DOHH2 (cell line): Measurements from ENCODE around the gene ABCG8.

Experiments used
- H3F3A ChIP-seq: fragments of 200-600 bp; sonication (generic), shearing (Covaris generic); 2 replicates; pipeline ENCODE4 v1.6.0; 2016; ENCODE audit warnings: antibody characterized with exemption, mild to moderate bottlenecking; ENCODE audit not compliant: control insufficient read depth, insufficient read depth
- H3K27ac ChIP-seq: fragments of 200-600 bp; sonication (generic); 2 replicates; pipeline ENCODE4 v1.5.1; 2014; ENCODE audit warnings: low read depth, mild to moderate bottlenecking, low read length, moderate library complexity
- H3K27me3 ChIP-seq: fragments of 200-600 bp; sonication (generic); 2 replicates; pipeline ENCODE4 v1.6.1; 2014; ENCODE audit warnings: mild to moderate bottlenecking, low read length, mixed read lengths; ENCODE audit not compliant: control insufficient read depth
- H3K36me3 ChIP-seq: fragments of 200-600 bp; sonication (generic); 2 replicates; pipeline ENCODE4 v1.6.1; 2014; ENCODE audit warnings: mild to moderate bottlenecking, low read length, moderate library complexity, mixed read lengths; ENCODE audit not compliant: control insufficient read depth
- H3K4me1 ChIP-seq: fragments of 200-600 bp; sonication (generic); 2 replicates; pipeline ENCODE4 v1.6.1; 2014; ENCODE audit warnings: mild to moderate bottlenecking, low read length, mixed read lengths; ENCODE audit not compliant: control insufficient read depth
- H3K4me2 ChIP-seq: fragments of 200-600 bp; sonication (generic); 2 replicates; pipeline ENCODE4 v1.6.0; 2014; ENCODE audit warnings: mild to moderate bottlenecking, low read length, moderate library complexity
- H3K4me3 ChIP-seq: fragments of 200-600 bp; sonication (generic); 2 replicates; pipeline ENCODE4 v1.5.1; 2014; ENCODE audit warnings: mild to moderate bottlenecking, low read length, mixed read lengths
- H3K79me2 ChIP-seq: fragments of 200-600 bp; sonication (generic); 2 replicates; pipeline ENCODE4 v1.6.1; 2014; ENCODE audit warnings: mild to moderate bottlenecking, low read length, mixed read lengths; ENCODE audit not compliant: control insufficient read depth
- H3K9me2 ChIP-seq: fragments of 200-600 bp; sonication (generic); replicated peaks from 2 replicates; pipeline ENCODE4 v1.6.1; 2014; ENCODE audit warnings: mild to moderate bottlenecking, low read length, mixed read lengths; ENCODE audit not compliant: control insufficient read depth
- H3K9me3 ChIP-seq: fragments of 200-600 bp; sonication (generic); 2 replicates; pipeline ENCODE4 v1.6.1; 2014; ENCODE audit warnings: antibody characterized with exemption, low read length, mixed read lengths; ENCODE audit not compliant: control insufficient read depth, insufficient read depth
- H4K20me1 ChIP-seq: fragments of 200-600 bp; sonication (generic); 2 replicates; pipeline ENCODE4 v1.6.0; 2014; ENCODE audit warnings: low read depth, mild to moderate bottlenecking, antibody characterized with exemption, low read length, moderate library complexity; ENCODE audit not compliant: control insufficient read depth, insufficient read depth
- CTCF ChIP-seq: fragments of 200-600 bp; sonication (generic); IDR thresholded peaks from one replicate; pipeline ENCODE4 v1.5.1; 2014; ENCODE audit warnings: antibody characterized with exemption, mild to moderate bottlenecking, low read depth, low read length; ENCODE audit not compliant: poor library complexity, severe bottlenecking
- EZH2phosphoT487 ChIP-seq: fragments of 200-600 bp; sonication (generic); IDR thresholded peaks from 2 replicates; pipeline ENCODE4 v1.6.1; 2017; ENCODE audit warnings: borderline replicate concordance, mild to moderate bottlenecking, antibody characterized with exemption, low read length, moderate library complexity, mixed read lengths

Gene ABCG8

GRCh38 chr2:43855292-43855691 lies 16.5 kb downstream of the ABCG8 start:
- H3K9me3 ChIP-seq = no peaks in the 10 kb centered on the region
- no peaks in the 10 kb centered on the region for H3K4me1 ChIP-seq
- no peaks in the 10 kb centered on the region for H3K9me2 ChIP-seq
- H4K20me1 ChIP-seq = no peaks in the 10 kb centered on the region
- no peaks in the 10 kb centered on the region for H3K79me2 ChIP-seq
- no peaks in the 10 kb centered on the region for H3F3A ChIP-seq
- H3K27ac ChIP-seq = no peak overlapping the region
- no peaks in the 10 kb centered on the region for H3K36me3 ChIP-seq
- TF ChIP-seq EZH2phosphoT487 = no peak
- no peak for TF ChIP-seq CTCF
- peaks cover 4% of the 10 kb centered on the region for H3K27me3 ChIP-seq
- no peak overlapping the region for H3K4me3 ChIP-seq
- H3K4me2 ChIP-seq = no peak overlapping the region

- Histone ChIP-seq H4K20me1 (no peaks in the 10 kb centered on the region), H3K27ac (no peak overlapping the region), H3K36me3 (no peaks in the 10 kb centered on the region), H3K9me2 (no peaks in the 10 kb centered on the region), H3K4me2 (no peak overlapping the region), H3K9me3 (no peaks in the 10 kb centered on the region), H3K4me1 (no peaks in the 10 kb centered on the region), H3K27me3 (no peaks in the 10 kb centered on the region; the same call in 1 of the 2 replicates), H3K79me2 (no peaks in the 10 kb centered on the region), H3F3A (no peaks in the 10 kb centered on the region), H3K4me3 (no peak overlapping the region)
- TF ChIP-seq EZH2phosphoT487 (no peak), CTCF (no peak)
Observed at GRCh38 chr2:43872151-43872550, 33.4 kb downstream of the ABCG8 start.

GRCh38 chr2:43874776-43875451 lies 36.1 kb downstream of the ABCG8 start:
- no peaks in the 10 kb centered on the region for H3K9me3 ChIP-seq
- H3K36me3 ChIP-seq = no peaks in the 10 kb centered on the region
- TF ChIP-seq CTCF (no peak), EZH2phosphoT487 (no peak)
- no peak overlapping the region for H3K4me3 ChIP-seq
- H4K20me1 ChIP-seq = no peaks in the 10 kb centered on the region
- no peaks in the 10 kb centered on the region for H3K79me2 ChIP-seq
- H3K9me2 ChIP-seq = no peaks in the 10 kb centered on the region
- H3K4me1 ChIP-seq = no peaks in the 10 kb centered on the region
- no peaks in the 10 kb centered on the region for H3F3A ChIP-seq
- no peaks in the 10 kb centered on the region for H3K27me3 ChIP-seq
- no peak overlapping the region for H3K4me2 ChIP-seq
- H3K27ac ChIP-seq = no peak overlapping the region
